Ascending aorta (tissue), 2 donors: ENCODE measurements around the gene ZNF593. TPM values are rescaled to one million over a fixed set of nuclear protein-coding genes. Genes with fewer than 3 reads are reported as not detected.
A peak's percentile ranks its signal among the peaks of the same experiment; 100 is the strongest.

Experiments
- DNase-seq, 2 donors: peaks; one replicate each; pipeline ENCODE4 v3.0.0-alpha.2; 2019; ENCODE audit warnings: low spot score in 2 of 2
- H3K27ac ChIP-seq, 2 donors: fragments of 200-600 bp; sonication (generic); one replicate each; pipeline ENCODE4 v1.5.1; 2016 to 2017; ENCODE audit warnings: mild to moderate bottlenecking in 1 of 2
- H3K27me3 ChIP-seq: fragments of 200-600 bp; sonication (generic); one replicate; pipeline ENCODE4 v1.5.1; 2017
- H3K36me3 ChIP-seq, 2 donors: fragments of 200-600 bp; sonication (generic); one replicate each; pipeline ENCODE4 v1.5.1; 2016
- H3K4me1 ChIP-seq, 2 donors: fragments of 200-600 bp; sonication (generic); one replicate each; pipeline ENCODE4 v1.5.1; 2016 to 2017; ENCODE audit warnings: mild to moderate bottlenecking in 1 of 2
- H3K4me3 ChIP-seq, 2 donors: fragments of 200-600 bp; sonication (generic); one replicate each; pipeline ENCODE4 v1.5.1; 2016 to 2017; ENCODE audit warnings: mild to moderate bottlenecking in 1 of 2
- H3K9me3 ChIP-seq, 2 donors: fragments of 200-600 bp; sonication (generic); one replicate each; pipeline ENCODE4 v1.5.1; 2016
- CTCF ChIP-seq, 3 experiments: fragments of 200-600 bp in 2 of 3; fragments of 450-650 bp in 1 of 3; sonication (generic) in 2 of 3; IDR thresholded peaks; one replicate each; pipeline ENCODE4 v1.5.1; 2016 to 2019; ENCODE audit warnings: antibody characterized with exemption in 3 of 3, mild to moderate bottlenecking in 1 of 3, moderate library complexity in 1 of 3
- intact Hi-C: fragments of 100-400 bp; cut with DNase I; formaldehyde crosslinking; loops from one replicate; pipeline ENCODE4 v1.15.1; 2023
- total RNA-seq: library from RNA; depleted of rRNA; stranded (reverse); fragments of >200 nt; gene quantifications from one replicate; pipeline ENCODE4 v1.1.0, GENCODE V29; 2016

ZNF593 gene
- total RNA-seq, 1 donor from 2014 or later, result 90.0 TPM

GRCh38 chr1:26169198-26169554 is 532 bp upstream of the ZNF593 start:
- intact Hi-C loops, result loop anchor here (1.0 to 10.0 kb wide), 5 partner anchors 65 to 266 kb away; partner anchors contain the start of genes CEP85, DHDDS and STMN1
- Histone ChIP-seq H3K4me1 (peaks cover 0 to 6% of the 10 kb centered on the region in 2 donors), H3K9me3 (no peaks in the 10 kb centered on the region), H3K36me3 (no peaks in the 10 kb centered on the region), H3K27me3 (no peaks in the 10 kb centered on the region), H3K4me3 (peak overlapping the region; percentile 63 to 90), H3K27ac (peak overlapping the region; percentile 41 to 54)
- no peak for TF ChIP-seq CTCF (IDR thresholded peaks at IDR 0.05)
- no peak for DNase-seq

- H3K9me3 ChIP-seq, result no peaks in the 10 kb centered on the region
- peak overlapping the region in 1 of 2 donors; percentile 41 for H3K27ac ChIP-seq
- H3K4me1 ChIP-seq, result peaks cover 0 to 6% of the 10 kb centered on the region in 2 donors
- intact Hi-C loops, result no loop called here
- no peak for TF ChIP-seq CTCF (IDR thresholded peaks at IDR 0.05)
- no peaks in the 10 kb centered on the region for H3K27me3 ChIP-seq
- no peak for DNase-seq
- H3K36me3 ChIP-seq, result no peaks in the 10 kb centered on the region
- H3K4me3 ChIP-seq, result peak overlapping the region; percentile 63 to 90
Measured at GRCh38 chr1:26170472-26170821, 739 bp downstream of the ZNF593 start.

GRCh38 chr1:26171084-26172072 is 1.7 kb downstream of the ZNF593 start, which contains the start of gene ZNF593OS:
Gene ZNF593OS, minus strand, starts transcription at chr1:26171832. Its CDS starts 171 bp downstream, at chr1:26171661.
- no peak for TF ChIP-seq CTCF (IDR thresholded peaks at IDR 0.05)
- Histone ChIP-seq H3K27ac (no peak within 1 kb of the TSS), H3K4me3 (peak within 1 kb of the TSS in 1 of 2 donors; percentile 90), H3K9me3 (no peaks in the 10 kb centered on the region), H3K36me3 (no peaks in the 10 kb centered on the region), H3K4me1 (peaks cover 0 to 6% of the 10 kb centered on the region in 2 donors), H3K27me3 (no peaks in the 10 kb centered on the region)
- DNase-seq, result no peak
- intact Hi-C loops, result no loop called here

GRCh38 chr1:26175346-26175745 is 5.6 kb downstream of the ZNF593 start:
- Histone ChIP-seq H3K36me3 (no peaks in the 10 kb centered on the region), H3K9me3 (no peaks in the 10 kb centered on the region), H3K27me3 (no peaks in the 10 kb centered on the region), H3K4me3 (no peak overlapping the region), H3K4me1 (peaks cover 0 to 5% of the 10 kb centered on the region in 2 donors), H3K27ac (no peak overlapping the region)
- intact Hi-C loops, result no loop called here
- no peak for TF ChIP-seq CTCF (IDR thresholded peaks at IDR 0.05)
- no peak for DNase-seq

GRCh38 chr1:26177182-26177684 is 7.5 kb downstream of the ZNF593 start, which contains the start of gene CNKSR1:
Gene CNKSR1, plus strand, starts transcription at chr1:26177491. Its CDS starts 57 bp downstream, at chr1:26177548.
- DNase-seq, result no peak
- Histone ChIP-seq H3K36me3 (no peaks in the 10 kb centered on the region), H3K27me3 (no peaks in the 10 kb centered on the region), H3K9me3 (no peaks in the 10 kb centered on the region), H3K4me3 (no peak within 1 kb of the TSS), H3K27ac (no peak within 1 kb of the TSS), H3K4me1 (no peaks in the 10 kb centered on the region)
- intact Hi-C loops, result no loop called here
- no peak for TF ChIP-seq CTCF (IDR thresholded peaks at IDR 0.05)
